VCaP (cell line): ENCODE results near the gene SND1.

Source experiments
- H3K27ac ChIP-seq: fragments of 450-650 bp; 2 replicates; pipeline ENCODE4 v1.5.1; 2017
- CTCF ChIP-seq: fragments of 450-650 bp; conservative IDR thresholded peaks from 2 replicates; pipeline ENCODE4 v1.5.1; 2017; ENCODE audit warnings: mild to moderate bottlenecking, moderate library complexity

The SND1 gene

GRCh38 chr7:127751062-127751461 lies 99.1 kb downstream of the SND1 start:
- no peak overlapping the region for H3K27ac ChIP-seq
- TF ChIP-seq CTCF = no peak

DNA sequence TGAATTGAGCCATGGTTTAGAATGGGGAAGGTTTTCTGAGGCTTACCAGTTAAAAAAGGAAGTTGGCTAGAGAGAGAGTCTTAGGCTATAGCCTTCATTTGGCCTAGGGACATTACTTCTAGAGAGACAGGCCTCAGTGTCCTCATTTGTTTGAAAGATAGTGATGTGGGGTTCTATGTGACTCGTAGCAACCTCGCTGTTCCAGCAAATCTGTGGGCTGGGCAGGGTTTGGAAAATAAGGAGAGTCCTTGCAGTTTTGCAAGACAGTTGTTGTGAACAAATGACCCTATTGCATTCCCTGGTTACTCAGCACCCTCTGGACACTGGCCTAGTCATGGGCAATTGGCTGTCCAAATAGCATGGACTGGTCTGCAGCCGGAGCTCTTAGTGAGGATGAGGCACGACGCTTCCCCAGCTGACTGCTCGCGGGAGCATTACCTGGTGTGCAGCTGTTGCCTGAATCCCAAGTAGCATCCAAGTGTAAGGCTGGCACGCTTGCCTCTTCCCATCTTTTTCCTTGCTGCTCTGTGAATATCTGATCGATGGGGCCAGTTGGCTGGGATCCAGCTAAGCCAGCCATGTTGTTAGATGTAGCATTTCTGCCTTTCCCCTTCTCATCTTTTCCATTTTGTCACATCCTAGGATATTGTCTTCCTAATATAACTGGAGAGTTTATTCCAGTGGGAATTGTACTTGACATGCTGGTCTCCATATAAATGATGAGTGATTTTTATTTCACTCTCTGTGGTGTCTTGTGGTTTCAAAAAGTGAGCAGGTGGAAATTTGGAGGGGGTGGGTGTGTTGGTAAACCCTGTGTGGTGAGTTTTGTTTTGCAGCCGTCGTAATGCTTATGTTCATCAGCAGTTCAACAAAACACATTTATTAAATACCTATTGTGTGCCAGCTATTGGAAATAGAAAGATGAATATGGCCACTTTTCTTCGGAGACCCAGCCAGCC lies 99.8 kb downstream of the SND1 start:
- TF ChIP-seq CTCF = no peak
- H3K27ac ChIP-seq = no peak overlapping the region

- H3K27ac ChIP-seq = no peak overlapping the region
- TF ChIP-seq CTCF = no peak
Observed at GRCh38 chr7:127752829-127753228, 100.8 kb downstream of the SND1 start.

- TF ChIP-seq CTCF = no peak
- peak overlapping the region; percentile 94 for H3K27ac ChIP-seq
Observed at GRCh38 chr7:127754457-127754856, 102.5 kb downstream of the SND1 start.

DNA sequence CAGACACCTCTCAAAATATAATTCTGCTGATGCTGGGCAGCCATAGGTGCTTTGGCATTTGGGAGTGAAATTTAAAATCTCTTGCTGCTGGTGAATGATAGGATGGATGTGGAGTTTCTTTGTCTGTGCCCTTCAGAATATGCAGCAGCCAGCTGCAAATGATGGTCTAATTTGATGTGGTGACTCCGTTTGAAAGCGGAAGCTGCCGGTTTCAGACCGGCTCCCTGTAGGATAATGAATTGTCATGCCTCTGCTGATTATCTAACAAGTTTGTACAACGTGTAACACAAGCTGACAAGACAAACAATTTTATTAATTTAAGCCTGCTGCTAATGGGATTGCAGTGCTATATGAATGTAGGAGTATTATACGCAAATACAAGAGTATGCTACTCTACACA lies 103.5 kb downstream of the SND1 start:
- H3K27ac ChIP-seq = peak overlapping the region; percentile 94
- TF ChIP-seq CTCF = no peak

- peak overlapping the region; percentile 94 for H3K27ac ChIP-seq
- TF ChIP-seq CTCF = no peak
Observed at GRCh38 chr7:127755965-127756364, 104.0 kb downstream of the SND1 start.

DNA sequence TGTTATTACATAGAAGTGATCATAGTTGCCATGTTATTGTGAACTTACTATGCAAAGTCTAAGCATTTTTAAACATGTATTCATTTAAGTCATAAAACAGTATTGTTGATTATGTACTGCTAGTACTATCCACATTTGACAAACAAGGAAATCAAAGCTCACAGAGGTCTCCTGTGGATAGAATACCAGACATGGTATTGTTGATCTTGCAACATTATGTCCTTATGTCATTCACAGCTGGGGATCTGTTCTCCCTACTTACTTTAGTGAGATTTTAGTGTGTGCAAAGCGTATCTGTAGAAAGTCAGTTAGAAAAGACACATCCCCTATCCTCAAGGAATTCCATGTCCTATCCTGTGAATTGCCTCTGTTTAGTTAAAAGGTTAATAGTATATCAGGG lies 106.1 kb downstream of the SND1 start:
- no peak for TF ChIP-seq CTCF

More for the DNA sequence above, 106.1 kb downstream of the SND1 start:
- H3K27ac ChIP-seq = peak overlapping the region; percentile 94
